ENCODE results near the gene TTC7B.

- TF ChIP-seq HSF4 (CRISPR knock-in tag; IDR thresholded peaks at IDR 0.05; ENCODE audit: borderline replicate concordance) (no peak), ZC3H11A (IDR thresholded peaks at IDR 0.05; ENCODE audit: low read depth, low read length) (no peak), ESRRA (IDR thresholded peaks at IDR 0.05; ENCODE audit: borderline replicate concordance, low read depth) (no peak), ZFX (CRISPR knock-in tag; IDR thresholded peaks at IDR 0.05) (no peak), CXXC5 (CRISPR knock-in tag; IDR thresholded peaks at IDR 0.05) (no peak), POLR2AphosphoS2 (IDR thresholded peaks at IDR 0.05; ENCODE audit: low read length) (no peak), ZNF354B (CRISPR knock-in tag; IDR thresholded peaks at IDR 0.05) (no peak), SRF (CRISPR knock-in tag; IDR thresholded peaks at IDR 0.05) (no peak), KLF10 (CRISPR knock-in tag; IDR thresholded peaks at IDR 0.05) (no peak), COPS2 (conservative IDR thresholded peaks at IDR 0.05) (no peak), EHMT2 (IDR thresholded peaks at IDR 0.05) (no peak)
- TF ChIP-seq, protein P1, sequence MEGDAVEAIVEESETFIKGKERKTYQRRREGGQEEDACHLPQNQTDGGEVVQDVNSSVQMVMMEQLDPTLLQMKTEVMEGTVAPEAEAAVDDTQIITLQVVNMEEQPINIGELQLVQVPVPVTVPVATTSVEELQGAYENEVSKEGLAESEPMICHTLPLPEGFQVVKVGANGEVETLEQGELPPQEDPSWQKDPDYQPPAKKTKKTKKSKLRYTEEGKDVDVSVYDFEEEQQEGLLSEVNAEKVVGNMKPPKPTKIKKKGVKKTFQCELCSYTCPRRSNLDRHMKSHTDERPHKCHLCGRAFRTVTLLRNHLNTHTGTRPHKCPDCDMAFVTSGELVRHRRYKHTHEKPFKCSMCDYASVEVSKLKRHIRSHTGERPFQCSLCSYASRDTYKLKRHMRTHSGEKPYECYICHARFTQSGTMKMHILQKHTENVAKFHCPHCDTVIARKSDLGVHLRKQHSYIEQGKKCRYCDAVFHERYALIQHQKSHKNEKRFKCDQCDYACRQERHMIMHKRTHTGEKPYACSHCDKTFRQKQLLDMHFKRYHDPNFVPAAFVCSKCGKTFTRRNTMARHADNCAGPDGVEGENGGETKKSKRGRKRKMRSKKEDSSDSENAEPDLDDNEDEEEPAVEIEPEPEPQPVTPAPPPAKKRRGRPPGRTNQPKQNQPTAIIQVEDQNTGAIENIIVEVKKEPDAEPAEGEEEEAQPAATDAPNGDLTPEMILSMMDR (IDR thresholded peaks at IDR 0.05 in 2 of 3, conservative IDR thresholded peaks at IDR 0.05 in 1 of 3; ENCODE audit: insufficient read depth in 2 of 3, low read depth in 1 of 3, low read length in 3 of 3) = no peak
- TF ChIP-seq, protein P2, sequence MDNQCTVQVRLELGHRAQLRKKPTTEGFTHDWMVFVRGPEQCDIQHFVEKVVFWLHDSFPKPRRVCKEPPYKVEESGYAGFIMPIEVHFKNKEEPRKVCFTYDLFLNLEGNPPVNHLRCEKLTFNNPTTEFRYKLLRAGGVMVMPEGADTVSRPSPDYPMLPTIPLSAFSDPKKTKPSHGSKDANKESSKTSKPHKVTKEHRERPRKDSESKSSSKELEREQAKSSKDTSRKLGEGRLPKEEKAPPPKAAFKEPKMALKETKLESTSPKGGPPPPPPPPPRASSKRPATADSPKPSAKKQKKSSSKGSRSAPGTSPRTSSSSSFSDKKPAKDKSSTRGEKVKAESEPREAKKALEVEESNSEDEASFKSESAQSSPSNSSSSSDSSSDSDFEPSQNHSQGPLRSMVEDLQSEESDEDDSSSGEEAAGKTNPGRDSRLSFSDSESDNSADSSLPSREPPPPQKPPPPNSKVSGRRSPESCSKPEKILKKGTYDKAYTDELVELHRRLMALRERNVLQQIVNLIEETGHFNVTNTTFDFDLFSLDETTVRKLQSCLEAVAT (IDR thresholded peaks at IDR 0.05) = no peak
Observed at GRCh38 chr14:90498198-90498597, 318.0 kb downstream of the TTC7B start.

Measured in K562 (cell line).